HG03060 (cell line): ENCODE results near the gene YWHAG.

Experiments
- ATAC-seq: cut with Tn5 transposase; IDR thresholded peaks from one replicate; pipeline ENCODE4 v1.9.1; 2021; ENCODE audit warnings: low read depth, moderate number of reproducible peaks; ENCODE audit not compliant: unreplicated experiment

The YWHAG gene

GRCh38 chr7:76278540-76278939 lies 80.3 kb downstream of the YWHAG start:
- ATAC-seq = no peak
